HL-60/S4 treated with retinoic acid at 250 ng/mL for 4 days and 3 days (cell line): Measurements from ENCODE around the gene IWS1.
"Not testable (repeated sequence)": the region's sequence is repeated elsewhere in the genome, so short reads cannot be mapped to it uniquely, and the experiment has no call there.

Source experiments
- in situ Hi-C: fragments of 300-500 bp; cut with MboI; formaldehyde crosslinking; loops from 2 replicates; pipeline ENCODE4 v1.7.0; 2022; ENCODE audit warnings: low sequenced_read_pairs

The IWS1 gene

GRCh38 chr2:127530245-127531140 lies 4.2 kb upstream of the IWS1 start:
- in situ Hi-C loops, result no loop called here

DNA sequence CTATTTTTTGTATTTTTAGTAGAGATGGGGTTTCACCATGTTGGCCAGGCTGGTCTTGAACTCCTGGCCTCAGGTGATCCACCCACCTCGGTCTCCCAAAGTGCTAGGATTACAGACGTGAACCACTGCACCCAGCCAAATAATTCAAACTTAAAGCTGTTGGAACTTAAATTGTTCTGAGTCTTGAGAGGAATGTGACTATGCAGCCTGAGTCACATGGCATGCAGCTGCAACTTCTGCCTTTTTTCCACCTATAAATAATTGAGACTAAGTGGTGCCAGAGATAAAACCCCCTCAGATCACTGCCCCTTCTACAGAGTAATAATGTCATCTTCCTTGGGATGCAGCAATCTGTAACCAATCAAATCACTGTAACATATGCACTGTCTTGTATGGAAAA lies 3.1 kb upstream of the IWS1 start:
- in situ Hi-C loops, result not testable (repeated sequence)

GRCh38 chr2:127528487-127528886 lies 2.2 kb upstream of the IWS1 start:
- in situ Hi-C loops, result no loop called here

DNA sequence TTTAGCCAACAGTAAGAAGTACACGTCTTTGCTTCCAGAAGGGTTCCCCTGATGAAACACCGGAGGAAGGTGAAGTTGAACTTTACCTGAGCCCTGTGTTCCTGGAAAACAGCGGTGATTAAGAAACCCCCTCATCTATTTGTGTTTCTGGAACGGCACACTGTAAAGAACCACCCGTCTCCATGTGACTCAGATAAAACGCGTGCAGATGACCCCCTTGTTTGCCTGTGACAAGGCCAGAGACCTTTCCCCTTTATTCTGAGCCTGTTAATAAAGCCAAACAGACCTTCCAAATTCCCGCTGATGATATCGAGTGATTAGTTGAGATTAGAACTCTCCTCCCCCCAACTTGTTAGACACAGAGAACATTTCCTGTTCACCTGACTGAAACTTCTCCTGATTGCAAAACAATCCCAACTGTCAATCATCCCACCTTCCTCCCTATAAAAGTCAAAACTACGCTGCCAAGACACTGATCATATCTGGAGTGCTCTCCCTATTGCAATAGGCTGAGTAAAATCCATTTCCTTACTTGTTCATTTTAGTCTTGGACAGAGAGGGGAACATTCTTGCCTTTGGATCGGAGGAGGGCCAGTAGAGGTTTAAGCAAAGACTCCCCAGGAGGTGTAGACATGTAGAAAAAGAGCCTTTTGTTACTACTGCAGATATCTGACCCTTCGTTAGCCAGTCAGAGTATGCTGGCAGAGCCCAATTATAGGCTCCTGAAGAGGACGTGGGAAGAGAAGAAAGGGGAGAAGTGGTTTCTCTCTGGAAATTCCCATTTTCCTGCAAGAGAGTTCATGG lies 914 bp upstream of the IWS1 start:
- in situ Hi-C loops, result no loop called here

GRCh38 chr2:127525691-127526131 lies 578 bp downstream of the IWS1 start:
- in situ Hi-C loops, result no loop called here

GRCh38 chr2:127524198-127524834 lies 2.0 kb downstream of the IWS1 start:
- in situ Hi-C loops, result not testable (repeated sequence)

- in situ Hi-C loops, result no loop called here
These were observed 2.9 kb downstream of the IWS1 start for GRCh38 chr2:127523269-127523939.

GRCh38 chr2:127520424-127520823 lies 5.9 kb downstream of the IWS1 start:
- in situ Hi-C loops, result no loop called here

DNA sequence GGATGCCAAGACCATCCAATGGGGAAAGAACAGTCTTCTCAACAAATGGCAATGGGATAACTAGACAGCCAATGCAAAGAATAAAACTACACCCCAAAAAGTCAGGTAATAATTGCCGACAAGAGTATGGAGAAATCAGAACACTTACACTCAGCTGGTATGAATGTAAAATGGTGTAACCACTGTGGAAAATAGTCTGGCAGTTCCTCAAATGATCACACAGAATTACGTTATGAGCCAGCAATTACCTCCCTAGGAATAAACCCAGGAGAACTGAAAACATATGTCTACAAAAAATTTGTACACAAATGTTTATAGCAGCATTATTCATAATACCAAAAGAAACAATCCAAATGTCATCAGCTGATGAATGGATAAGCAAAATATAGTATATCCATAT lies 8.8 kb downstream of the IWS1 start:
- in situ Hi-C loops, result no loop called here

DNA sequence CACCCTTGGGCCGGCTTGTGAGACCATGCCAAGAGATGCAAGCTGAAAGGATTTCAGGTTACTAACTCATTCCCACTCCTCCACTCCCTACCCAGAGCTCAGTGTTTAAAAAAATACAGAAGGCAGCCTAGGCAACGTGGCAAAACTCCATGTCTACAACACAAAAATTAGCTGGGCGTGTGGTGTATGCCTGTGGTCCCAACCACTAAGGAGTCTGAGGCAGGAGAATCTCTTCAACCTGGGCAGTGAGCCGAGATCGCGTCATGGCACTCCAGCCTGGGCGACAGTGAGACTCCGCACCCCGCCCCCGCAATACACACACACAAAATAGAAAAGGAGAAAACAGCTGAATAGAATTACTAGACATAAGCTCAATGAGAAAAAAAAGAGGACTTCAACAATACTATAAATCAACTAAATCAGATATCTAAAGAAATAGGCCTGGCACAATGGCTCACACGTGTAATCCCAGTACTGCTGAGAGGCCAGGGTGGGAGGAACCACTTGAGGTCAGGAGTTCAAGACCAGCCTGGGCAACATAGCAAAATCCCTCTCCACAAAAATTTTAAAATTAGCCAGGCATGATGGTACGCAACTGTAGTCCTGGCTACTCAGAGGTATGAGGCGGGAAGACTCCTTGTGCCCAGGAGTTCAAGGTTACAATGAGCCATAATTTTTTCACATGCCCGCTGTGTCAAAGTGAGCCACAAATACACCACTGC lies 10.1 kb downstream of the IWS1 start:
- in situ Hi-C loops, result no loop called here

DNA sequence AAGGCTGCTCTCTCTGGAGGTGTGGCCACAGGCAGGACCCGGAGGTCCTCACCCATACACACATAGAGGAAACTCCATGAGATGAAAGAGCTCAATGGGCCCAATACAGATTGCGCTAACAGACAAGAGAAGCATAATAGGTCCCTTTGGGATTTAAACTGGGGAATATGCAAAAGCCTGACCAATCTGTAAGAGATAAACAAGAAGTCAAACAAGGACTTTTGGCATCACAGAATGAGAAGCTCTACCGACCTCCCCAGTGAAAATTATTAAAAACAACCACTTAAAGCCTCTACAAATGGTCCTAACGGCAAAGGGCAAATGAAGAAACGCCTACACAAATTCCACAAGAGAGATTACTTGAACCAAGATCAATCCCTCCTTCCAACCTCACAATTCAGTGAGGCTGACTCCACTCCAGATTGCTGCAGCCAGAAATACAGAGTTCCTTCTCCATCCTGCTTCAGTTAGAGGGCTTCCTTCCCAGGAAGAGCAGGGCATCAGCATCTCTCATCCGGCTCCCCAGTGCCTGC lies 10.8 kb downstream of the IWS1 start:
- in situ Hi-C loops, result no loop called here

DNA sequence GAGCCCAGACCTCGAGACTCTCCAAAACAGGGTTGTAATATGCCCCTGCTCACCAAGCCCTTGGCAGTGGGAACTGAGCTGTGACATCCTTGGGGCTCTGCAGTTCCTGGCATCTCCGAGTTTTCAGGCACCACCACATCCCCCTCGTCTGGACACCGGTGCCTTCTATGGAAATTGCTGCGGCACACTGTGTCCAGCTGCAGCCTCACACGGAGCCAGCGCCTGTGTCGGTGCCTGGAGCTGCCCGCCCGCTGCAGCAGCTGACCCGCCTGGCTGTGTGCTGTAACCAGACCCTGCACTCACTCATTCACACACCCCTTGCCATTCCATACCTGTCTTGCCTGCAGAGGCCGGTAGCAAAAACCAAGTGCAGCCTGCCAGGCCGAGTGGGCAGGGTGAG lies 11.8 kb downstream of the IWS1 start:
- in situ Hi-C loops, result no loop called here

DNA sequence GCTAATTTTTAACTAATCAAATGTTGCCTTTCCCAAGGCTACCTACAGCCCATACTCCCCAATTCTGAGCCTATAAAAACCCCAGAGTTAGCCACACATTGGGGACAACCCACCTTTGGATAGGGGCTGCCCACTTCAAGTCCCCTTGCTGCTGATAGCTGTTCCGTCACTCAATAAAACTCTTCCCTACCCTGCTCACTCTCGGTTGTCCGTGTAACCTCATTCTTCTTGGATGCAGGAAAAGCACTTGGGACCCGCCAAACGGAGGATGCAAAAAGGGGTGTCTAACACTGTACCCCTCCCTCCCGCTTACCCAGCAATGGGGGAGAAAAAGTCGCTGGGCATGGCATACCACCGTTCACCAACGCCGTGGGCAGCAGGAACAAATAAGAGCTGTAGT lies 12.2 kb downstream of the IWS1 start:
- in situ Hi-C loops, result no loop called here

GRCh38 chr2:127512362-127512761 lies 13.9 kb downstream of the IWS1 start:
- in situ Hi-C loops, result no loop called here

DNA sequence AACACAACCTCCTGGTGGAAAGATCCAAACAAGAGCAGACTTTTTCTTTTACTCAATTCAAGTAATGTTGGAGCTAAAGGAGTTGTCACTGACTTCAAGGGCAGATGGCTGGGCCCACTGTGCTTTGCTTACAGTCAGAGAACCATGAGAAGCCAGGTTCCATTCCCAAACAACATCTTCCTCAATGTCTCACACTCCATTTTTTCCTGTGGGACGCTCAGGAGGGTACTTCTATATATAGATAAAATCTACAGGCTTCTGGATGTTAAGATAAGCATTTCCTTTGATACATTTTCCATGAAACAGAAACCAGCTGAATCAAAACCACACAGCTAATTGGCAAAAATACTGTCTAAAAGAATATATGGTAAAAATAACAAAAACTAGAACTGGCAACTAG lies 14.4 kb downstream of the IWS1 start:
- in situ Hi-C loops, result no loop called here

GRCh38 chr2:127511090-127511695 lies 15.1 kb downstream of the IWS1 start:
- in situ Hi-C loops, result no loop called here

GRCh38 chr2:127510073-127510472 lies 16.2 kb downstream of the IWS1 start:
- in situ Hi-C loops, result no loop called here

- in situ Hi-C loops, result no loop called here
These were observed 17.7 kb downstream of the IWS1 start for GRCh38 chr2:127508631-127509034.

DNA sequence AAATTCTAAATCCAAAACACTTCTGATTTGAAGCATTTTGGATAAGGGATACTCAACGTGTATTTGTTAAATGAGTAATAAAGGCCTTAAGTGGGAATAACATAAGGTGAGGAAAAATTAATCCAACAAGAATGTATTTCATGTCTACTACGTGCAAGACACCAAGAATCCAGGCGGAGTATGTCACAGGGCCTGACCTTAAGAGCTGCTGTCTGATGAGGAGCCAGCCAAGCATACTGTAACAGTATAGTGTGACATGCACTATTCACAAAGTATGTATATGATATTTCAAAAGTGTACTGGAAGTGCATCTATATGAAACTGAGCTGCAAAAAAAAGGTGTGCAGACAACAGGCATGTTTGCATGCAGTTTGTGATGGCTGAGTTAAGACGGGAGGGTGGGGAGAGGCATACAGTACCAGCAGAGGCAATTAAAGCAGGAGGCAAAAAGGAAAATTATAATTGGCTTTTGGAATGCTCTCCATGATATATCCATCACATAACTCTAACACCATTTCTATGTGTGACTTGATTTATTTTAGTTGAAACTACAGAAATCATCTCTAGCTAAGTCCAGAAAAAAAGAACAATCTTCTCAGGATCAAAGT lies 18.2 kb downstream of the IWS1 start:
- in situ Hi-C loops, result no loop called here
